HFFc6 (cell line): Measurements from ENCODE around the gene CEBPA. TPM values are rescaled to one million over a fixed set of nuclear protein-coding genes. Genes with fewer than 3 reads are reported as not detected.

Source experiments
- DNase-seq: peaks from one replicate; pipeline ENCODE4 v3.0.0-alpha.2; 2018
- H3K27ac Mint-ChIP-seq: 2 replicates; pipeline ENCODE4 v1.8.0; 2020; ENCODE audit warnings: mild to moderate bottlenecking, mixed read lengths
- H3K27me3 Mint-ChIP-seq: 2 replicates; pipeline ENCODE4 v1.8.0; 2021; ENCODE audit warnings: mild to moderate bottlenecking, moderate library complexity, mixed read lengths; ENCODE audit not compliant: insufficient read depth
- H3K36me3 Mint-ChIP-seq: 2 replicates; pipeline ENCODE4 v1.8.0; 2021; ENCODE audit warnings: low read depth, mixed read lengths
- H3K4me1 Mint-ChIP-seq: 2 replicates; pipeline ENCODE4 v1.8.0; 2020; ENCODE audit warnings: low read depth, mixed read lengths
- H3K4me3 Mint-ChIP-seq: 2 replicates; pipeline ENCODE4 v1.8.0; 2020; ENCODE audit warnings: mild to moderate bottlenecking, moderate library complexity, mixed read lengths
- H3K9me3 Mint-ChIP-seq: 2 replicates; pipeline ENCODE4 v1.8.0; 2020; ENCODE audit warnings: mild to moderate bottlenecking, mixed read lengths
- total RNA-seq, 6 experiments: library from RNA; stranded (reverse); fragmentation: NEBNext Ultra II Directional; extraction: Animal tissue kit (Norgen Biotek cat#: 25700); gene quantifications; 2 replicates in 1 of 6; 3 replicates in 5 of 6; pipeline ENCODE4 v1.2.3, GENCODE V29; 2021
- TF ChIP-seq, protein P1 (sequence below): fragments of 200-600 bp; sonication (generic); IDR thresholded peaks from 2 replicates; pipeline ENCODE4 v1.5.0; 2021; ENCODE audit warnings: antibody characterized with exemption, mild to moderate bottlenecking

The CEBPA gene
- total RNA-seq, 6 experiments from 2014 or later: 0.12 to 0.24 (median 0.14) TPM; not detected in 1

DNA sequence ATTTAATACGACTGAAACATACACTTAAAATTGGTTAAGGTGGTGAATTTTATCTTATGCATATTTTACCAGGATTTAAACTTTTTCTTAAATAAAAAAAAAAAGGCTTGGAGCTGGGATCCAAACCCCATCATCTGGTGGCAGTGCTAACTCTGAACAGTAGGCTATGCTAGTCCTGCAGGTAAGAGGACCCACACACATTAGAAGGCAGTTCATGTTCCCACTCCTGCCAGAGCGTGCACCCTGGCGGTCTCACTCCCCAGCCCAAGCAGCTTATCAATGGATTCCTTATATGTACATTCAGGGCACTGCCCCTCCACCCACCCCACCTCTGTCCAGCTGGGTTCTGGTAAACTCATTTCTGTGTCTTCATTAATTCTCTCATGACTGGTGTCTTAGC lies 31.3 kb upstream of the CEBPA start:
- Mint-ChIP-seq H3K36me3 (no peaks in the 10 kb centered on the region), H3K4me1 (no peaks in the 10 kb centered on the region), H3K27me3 (peaks cover 22% of the 10 kb centered on the region), H3K9me3 (no peaks in the 10 kb centered on the region), H3K4me3 (no peak overlapping the region), H3K27ac (no peak overlapping the region)
- TF ChIP-seq, protein P1, sequence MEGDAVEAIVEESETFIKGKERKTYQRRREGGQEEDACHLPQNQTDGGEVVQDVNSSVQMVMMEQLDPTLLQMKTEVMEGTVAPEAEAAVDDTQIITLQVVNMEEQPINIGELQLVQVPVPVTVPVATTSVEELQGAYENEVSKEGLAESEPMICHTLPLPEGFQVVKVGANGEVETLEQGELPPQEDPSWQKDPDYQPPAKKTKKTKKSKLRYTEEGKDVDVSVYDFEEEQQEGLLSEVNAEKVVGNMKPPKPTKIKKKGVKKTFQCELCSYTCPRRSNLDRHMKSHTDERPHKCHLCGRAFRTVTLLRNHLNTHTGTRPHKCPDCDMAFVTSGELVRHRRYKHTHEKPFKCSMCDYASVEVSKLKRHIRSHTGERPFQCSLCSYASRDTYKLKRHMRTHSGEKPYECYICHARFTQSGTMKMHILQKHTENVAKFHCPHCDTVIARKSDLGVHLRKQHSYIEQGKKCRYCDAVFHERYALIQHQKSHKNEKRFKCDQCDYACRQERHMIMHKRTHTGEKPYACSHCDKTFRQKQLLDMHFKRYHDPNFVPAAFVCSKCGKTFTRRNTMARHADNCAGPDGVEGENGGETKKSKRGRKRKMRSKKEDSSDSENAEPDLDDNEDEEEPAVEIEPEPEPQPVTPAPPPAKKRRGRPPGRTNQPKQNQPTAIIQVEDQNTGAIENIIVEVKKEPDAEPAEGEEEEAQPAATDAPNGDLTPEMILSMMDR: no peak
- DNase-seq: no peak

DNA sequence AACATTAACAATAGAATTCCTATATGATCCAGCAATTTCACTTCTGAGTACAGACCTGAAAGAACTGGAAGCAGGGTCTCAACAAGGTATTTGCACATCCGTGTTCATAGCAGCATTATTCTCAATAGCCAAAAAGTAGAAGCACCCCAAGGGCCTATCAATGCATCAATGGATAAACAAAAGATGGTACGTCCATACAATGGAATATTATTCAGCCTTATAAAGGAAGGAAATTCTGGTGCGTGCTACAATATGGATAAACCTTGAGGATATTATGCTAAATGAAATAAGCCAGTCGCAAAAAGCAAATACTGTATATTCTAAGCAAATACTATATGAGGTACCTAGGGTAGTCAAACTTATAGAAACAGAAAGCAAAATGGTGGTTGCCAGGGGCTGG lies 30.8 kb upstream of the CEBPA start:
- no peak for DNase-seq
- Mint-ChIP-seq H3K27me3 (peaks cover 27% of the 10 kb centered on the region), H3K36me3 (no peaks in the 10 kb centered on the region), H3K9me3 (no peaks in the 10 kb centered on the region), H3K4me3 (no peak overlapping the region), H3K4me1 (no peaks in the 10 kb centered on the region), H3K27ac (no peak overlapping the region)
- TF ChIP-seq, protein P1: no peak

DNA sequence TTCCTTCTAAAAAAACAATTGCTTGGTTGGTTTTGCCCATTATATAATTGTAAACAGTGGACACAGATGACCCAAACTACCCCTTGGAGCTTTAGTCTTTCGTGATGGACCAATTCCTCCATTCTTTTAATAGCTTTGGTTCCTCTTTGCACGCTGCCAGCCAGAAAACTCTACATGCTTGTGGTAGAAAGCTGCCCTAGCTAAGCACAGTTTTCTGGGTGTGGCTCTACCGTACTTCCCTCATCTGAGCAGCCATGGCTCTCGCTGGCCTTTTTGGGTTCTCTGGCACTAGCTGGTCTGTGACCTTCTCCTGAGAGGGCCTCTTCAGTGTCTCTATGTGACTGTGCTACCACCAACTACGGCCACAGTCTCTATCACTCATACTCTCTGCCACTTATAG lies 29.9 kb upstream of the CEBPA start:
- Mint-ChIP-seq H3K27me3 (peaks cover 29% of the 10 kb centered on the region), H3K4me1 (no peaks in the 10 kb centered on the region), H3K36me3 (no peaks in the 10 kb centered on the region), H3K9me3 (no peaks in the 10 kb centered on the region), H3K4me3 (no peak overlapping the region), H3K27ac (no peak overlapping the region)
- DNase-seq: no peak
- TF ChIP-seq, protein P1: no peak

DNA sequence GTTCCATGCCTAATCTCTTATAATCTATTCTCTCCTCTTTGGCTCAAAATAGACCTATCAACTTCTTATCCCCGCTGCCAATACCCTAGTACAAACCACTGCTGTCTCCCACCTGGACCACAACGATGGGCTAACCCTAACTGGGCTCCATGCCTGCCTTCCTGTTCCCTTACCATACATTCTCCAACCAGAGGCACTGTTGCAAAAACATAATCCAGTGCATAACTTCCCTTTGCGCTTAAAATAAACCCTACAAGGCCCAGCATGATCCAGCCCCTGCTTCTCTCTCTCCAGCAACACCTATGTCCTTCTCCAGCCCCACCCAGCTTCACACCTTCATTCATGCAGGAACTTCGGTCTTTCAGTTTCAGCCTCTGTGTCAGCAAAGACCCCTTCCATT lies 27.4 kb upstream of the CEBPA start:
- Mint-ChIP-seq H3K9me3 (no peaks in the 10 kb centered on the region; the same call in 1 of the 2 replicates), H3K27me3 (peaks cover 31% of the 10 kb centered on the region), H3K4me3 (no peak overlapping the region), H3K27ac (no peak overlapping the region), H3K4me1 (no peaks in the 10 kb centered on the region), H3K36me3 (no peaks in the 10 kb centered on the region)
- TF ChIP-seq, protein P1: no peak
- DNase-seq: no peak

DNA sequence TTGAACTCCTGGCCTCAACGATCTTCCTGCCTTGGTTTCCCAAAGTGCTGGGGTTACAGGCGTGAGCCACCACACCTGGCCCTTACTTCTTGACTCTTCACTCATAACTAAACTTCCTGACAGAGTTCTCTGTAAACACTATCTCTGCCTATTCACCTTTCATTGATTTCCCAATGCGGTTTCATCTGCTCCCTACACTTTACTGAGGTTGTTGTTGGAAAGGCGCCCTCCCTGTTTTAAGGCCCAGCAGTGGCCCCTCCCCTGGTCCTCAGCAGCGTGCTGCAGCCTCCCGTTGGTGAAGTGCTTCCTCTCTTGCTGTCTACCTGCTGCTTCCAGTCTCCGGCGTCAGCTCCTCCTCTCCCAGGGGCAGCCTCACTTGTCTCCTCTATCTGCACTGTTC lies 26.7 kb upstream of the CEBPA start:
- DNase-seq: no peak
- TF ChIP-seq, protein P1: no peak

DNA sequence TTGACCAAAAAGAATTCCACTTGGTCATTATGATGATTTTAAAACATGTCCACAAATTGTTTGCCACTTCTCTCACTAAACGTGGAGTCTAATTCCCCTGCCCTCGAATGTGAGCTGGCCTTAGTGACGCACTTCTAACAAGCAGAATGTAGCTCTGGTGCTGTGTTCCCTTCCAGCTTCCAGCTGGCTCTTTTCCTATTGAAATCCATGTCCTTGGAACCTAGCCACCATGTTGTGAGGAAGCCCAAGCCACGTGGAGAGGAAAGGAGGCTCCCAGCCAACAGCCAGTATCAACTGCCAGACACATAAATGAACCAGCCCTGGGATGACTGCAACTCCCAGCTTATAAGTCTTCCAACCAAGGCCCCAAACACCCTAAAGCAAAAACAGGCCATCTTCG lies 23.6 kb upstream of the CEBPA start:
- TF ChIP-seq, protein P1: no peak
- no peaks in the 10 kb centered on the region for H3K4me1 Mint-ChIP-seq
- H3K27me3 Mint-ChIP-seq: peaks cover 25% of the 10 kb centered on the region
- H3K9me3 Mint-ChIP-seq: no peaks in the 10 kb centered on the region; the same call in 1 of the 2 replicates
- DNase-seq: no peak
- no peaks in the 10 kb centered on the region for H3K36me3 Mint-ChIP-seq
- no peak overlapping the region for H3K27ac Mint-ChIP-seq
- no peak overlapping the region for H3K4me3 Mint-ChIP-seq

More for the DNA sequence above, 26.7 kb upstream of the CEBPA start:
- H3K4me1 Mint-ChIP-seq: no peaks in the 10 kb centered on the region
- H3K9me3 Mint-ChIP-seq: no peaks in the 10 kb centered on the region; the same call in 1 of the 2 replicates
- no peak overlapping the region for H3K4me3 Mint-ChIP-seq
- H3K36me3 Mint-ChIP-seq: no peaks in the 10 kb centered on the region
- H3K27ac Mint-ChIP-seq: no peak overlapping the region
- peaks cover 30% of the 10 kb centered on the region for H3K27me3 Mint-ChIP-seq
